NK-92 (cell line): Measurements from ENCODE around the gene FOXP1.

Source experiments
- DNase-seq: peaks from one replicate; lab custom pipeline; 2025; ENCODE audit not compliant: unreplicated experiment; lab: John Stamatoyannopoulos, UW

Gene FOXP1

GRCh38 chr3:70963431-70964275, 619.9 kb downstream of the FOXP1 start:
- no peak for DNase-seq

- no peak for DNase-seq
Observed at GRCh38 chr3:70959506-70960291, 623.8 kb downstream of the FOXP1 start.

DNA sequence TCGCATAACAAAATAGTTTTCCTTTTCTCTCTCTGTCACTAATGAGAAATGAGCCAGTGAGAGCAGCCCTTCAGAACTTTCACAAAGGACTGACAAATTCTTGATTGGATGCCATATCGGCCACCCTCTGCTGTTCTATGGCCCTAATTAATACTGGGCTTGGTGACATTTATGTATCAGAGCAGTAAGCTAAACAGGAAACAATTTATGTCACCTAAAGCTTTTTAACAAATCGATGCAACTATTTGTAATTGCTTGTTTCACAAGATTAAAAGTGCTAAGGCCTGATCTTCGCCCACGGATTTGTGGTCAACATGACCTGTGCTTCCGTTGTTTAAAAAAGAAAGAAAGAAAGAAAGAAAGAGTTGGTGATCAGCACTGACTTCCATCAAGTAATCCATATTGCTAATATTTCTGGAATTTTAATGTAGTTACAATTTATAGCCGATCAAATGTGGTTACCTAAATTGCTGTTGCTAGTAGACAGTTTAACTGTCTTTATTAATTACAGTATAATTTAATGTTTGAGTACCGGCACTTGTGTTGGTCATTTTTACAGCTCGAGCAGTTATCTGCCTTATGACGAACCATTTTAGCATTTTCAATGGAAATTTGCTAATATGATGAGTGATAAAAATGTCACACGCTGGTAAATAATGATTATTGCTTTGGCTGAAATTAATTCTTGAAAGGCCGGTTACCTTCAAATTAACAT, 631.3 kb downstream of the FOXP1 start:
- no peak for DNase-seq

- DNase-seq: no peak
Observed at GRCh38 chr3:70951316-70951715, 632.2 kb downstream of the FOXP1 start.

- no peak for DNase-seq
Observed at GRCh38 chr3:70947579-70947978, 635.9 kb downstream of the FOXP1 start.

- no peak for DNase-seq
Observed at GRCh38 chr3:70943886-70944285, 639.6 kb downstream of the FOXP1 start.

DNA sequence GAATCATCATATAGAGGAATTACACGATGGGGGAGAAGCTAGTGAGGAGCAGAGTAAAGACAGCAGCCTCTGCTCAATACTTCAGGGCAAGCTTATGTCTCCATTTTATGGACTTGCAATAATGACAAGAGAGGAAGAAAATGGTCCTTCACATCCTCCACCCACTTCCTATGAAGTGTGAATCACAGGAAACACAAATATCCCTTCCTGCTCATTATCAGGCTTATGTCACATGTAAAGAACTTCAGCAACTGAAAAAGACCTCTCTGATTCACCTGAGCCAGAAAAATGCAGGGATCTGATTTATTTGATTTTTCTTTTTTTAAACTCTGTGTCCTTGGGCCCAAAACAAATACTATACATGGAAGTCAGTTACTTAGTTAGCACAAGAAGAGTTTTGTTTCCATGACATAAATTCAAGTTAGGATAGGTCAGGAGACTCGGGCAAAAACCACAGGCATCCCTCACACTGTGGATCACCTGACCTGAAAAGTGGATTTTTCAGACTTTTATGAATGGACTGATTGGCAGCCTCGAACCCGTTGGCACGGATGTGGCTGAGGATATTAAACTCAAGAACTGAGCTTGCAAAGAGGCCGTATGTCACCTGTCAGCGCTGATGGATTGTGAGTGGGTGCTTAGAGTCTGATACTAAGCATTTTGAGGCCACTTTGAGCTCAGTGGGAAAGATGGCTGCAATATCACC, 650.3 kb downstream of the FOXP1 start:
- DNase-seq: no peak

DNA sequence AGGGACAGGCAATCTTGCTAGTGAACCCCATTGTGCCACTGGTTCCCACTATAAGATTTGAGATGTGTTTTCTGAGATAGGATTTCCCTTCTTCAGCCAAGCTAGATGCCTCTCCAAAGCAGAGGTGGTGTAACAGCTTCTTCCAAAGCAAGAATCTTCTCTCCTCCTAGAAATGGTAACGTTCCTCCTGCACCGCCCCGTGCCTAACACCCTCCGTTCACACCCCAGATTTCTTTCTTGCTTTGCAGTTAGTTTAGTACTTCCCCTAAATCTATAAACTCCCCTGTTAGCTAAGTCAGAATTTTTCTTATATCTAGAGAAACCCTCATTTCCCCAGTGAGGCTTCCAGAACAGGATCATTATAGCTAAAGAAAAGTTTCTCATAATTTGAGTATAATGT, 653.5 kb downstream of the FOXP1 start:
- DNase-seq: no peak

GRCh38 chr3:70927239-70927638, 656.3 kb downstream of the FOXP1 start:
- no peak for DNase-seq

DNA sequence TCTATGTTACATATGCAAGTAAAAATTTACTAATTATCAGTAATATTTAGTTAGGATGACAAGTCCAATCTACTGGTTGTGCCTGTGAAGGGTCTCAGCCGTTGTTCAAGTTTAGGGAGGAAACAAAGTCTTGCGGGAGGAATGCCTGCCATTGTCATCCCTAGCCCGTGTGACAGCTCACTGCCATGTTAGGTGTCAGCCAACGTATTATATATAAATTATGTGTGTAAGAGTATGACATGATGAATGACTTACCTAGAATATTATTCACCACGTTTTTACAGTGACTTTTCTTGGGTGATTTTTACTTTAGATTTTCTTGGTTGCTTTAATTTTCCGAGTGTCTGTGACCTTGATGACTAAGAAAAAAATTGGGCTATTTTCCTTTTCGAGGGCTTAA, 656.7 kb downstream of the FOXP1 start:
- no peak for DNase-seq

DNA sequence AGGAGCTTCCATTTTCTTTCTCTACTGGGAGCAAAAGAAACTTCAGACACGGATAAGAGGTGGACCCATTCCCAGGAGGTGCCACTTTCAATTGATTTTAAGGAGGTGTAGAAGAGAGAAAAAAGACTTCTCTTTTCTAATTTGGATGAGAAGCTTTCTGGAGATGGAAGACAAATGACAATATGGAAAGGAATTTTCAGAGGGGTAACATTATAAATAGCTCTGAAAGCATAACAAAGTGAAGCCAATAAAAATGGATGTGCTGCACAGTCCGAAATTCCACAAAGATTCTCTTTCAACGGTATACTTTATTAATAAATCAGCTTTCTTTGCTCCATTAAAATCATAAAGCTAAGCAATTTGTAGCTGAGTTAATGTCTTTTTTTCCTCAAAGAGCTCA, 663.9 kb downstream of the FOXP1 start:
- DNase-seq: no peak

DNA sequence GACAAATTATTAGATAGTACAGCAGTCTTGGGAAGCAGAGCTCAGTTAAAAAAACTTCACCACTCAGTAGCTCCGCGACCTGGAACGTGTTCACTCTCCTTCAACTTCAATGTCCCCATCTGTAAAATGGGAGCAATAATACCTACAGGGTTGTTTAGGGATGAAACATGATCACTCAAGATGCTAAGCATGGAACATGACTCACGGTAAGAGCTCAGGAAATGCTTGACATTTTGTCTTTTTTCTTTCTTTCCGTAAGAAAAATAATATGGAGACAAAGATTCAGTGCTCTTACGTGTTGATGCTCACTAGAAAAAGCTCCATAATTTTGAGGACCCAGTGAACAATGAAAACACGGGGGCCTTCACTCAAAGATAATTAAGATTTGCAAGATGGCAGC, 664.4 kb downstream of the FOXP1 start:
- DNase-seq: no peak

GRCh38 chr3:70916375-70917055, 667.0 kb downstream of the FOXP1 start:
- DNase-seq: no peak

DNA sequence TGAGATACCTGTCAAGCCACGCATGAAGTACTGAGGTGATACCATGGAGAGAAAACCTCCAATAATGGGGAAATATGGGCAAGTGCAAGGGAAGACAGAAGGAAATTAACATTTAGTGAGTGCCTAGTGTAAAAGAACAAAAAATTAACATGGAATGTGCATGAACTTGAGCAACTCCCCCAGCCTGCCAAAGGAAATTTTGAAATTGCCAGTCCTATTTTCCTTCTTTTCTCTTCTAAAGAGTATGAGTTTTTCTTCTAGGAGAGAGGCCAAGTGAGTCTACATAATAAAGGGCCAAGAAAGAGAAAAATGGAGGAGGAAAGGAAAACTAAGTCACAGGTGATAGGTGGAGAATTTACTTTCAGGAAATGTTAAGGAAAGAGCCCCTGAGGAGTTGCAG, 668.7 kb downstream of the FOXP1 start:
- DNase-seq: no peak

DNA sequence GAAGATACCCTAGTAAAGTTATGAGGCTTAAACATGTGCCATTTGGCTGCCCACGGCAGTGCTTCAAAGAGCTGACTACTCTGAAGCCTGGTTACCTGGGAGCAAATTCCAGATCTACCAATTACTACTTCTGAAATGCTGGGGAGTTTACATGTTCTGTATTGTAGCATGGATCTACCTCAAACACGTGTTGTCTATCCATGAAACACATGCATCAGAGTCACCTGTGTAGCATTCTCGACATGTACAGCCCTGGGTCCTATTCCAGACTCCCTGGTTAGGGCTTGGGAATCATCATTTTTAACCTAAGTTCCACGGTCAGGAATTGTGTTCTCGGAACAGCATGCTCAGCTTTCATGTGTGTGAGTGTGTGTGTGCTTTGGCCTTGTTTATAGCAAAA, 671.8 kb downstream of the FOXP1 start:
- no peak for DNase-seq

DNA sequence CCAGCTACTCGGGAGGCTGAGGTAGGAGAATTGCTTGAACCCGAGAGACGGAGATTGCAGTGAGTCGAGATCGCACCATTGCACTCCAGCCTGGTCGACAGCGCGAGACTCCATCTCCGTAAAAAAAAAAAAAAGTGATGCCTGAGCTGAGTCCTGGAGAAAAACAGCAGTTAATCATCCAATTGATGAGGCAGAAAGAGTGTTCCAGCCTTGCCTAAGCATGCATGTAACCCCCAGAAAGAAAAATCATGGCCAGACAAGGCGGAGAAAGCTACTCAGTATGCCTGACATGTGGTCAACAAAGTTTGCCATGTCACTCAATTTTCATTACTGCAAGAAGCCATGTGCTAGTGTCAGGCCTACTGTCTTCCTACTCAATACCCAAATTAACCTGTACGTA, 678.0 kb downstream of the FOXP1 start:
- no peak for DNase-seq
